ENCODE measurements around the gene AAK1.

GRCh38 chr2:69529480-69529879 is 114.1 kb downstream of the AAK1 start:
- TF ChIP-seq CTCF (IDR thresholded peaks at IDR 0.05; ENCODE audit: low read depth, low read length, poor library complexity, severe bottlenecking) (no peak), EZH2phosphoT487 (IDR thresholded peaks at IDR 0.05; ENCODE audit: borderline replicate concordance, low read length) (no peak)

Measured in DOHH2 (cell line).